OCI-LY1 (cell line): ENCODE data around the gene HNRNPA3.

Experiments
- EZH2 ChIP-seq: fragments of 200-600 bp; sonication (generic), shearing (Covaris generic); IDR thresholded peaks from 2 replicates; pipeline ENCODE4 v1.8.0; 2017; ENCODE audit warnings: borderline replicate concordance, mixed run types, mild to moderate bottlenecking, antibody characterized with exemption, low read length, moderate library complexity, mixed read lengths
- TF ChIP-seq, protein P1 (sequence below): fragments of 200-600 bp; sonication (generic), shearing (Covaris generic); IDR thresholded peaks from 2 replicates; pipeline ENCODE4 v1.5.1; 2017; ENCODE audit warnings: mild to moderate bottlenecking, antibody characterized with exemption, low read length, moderate library complexity, mixed read lengths

DNA sequence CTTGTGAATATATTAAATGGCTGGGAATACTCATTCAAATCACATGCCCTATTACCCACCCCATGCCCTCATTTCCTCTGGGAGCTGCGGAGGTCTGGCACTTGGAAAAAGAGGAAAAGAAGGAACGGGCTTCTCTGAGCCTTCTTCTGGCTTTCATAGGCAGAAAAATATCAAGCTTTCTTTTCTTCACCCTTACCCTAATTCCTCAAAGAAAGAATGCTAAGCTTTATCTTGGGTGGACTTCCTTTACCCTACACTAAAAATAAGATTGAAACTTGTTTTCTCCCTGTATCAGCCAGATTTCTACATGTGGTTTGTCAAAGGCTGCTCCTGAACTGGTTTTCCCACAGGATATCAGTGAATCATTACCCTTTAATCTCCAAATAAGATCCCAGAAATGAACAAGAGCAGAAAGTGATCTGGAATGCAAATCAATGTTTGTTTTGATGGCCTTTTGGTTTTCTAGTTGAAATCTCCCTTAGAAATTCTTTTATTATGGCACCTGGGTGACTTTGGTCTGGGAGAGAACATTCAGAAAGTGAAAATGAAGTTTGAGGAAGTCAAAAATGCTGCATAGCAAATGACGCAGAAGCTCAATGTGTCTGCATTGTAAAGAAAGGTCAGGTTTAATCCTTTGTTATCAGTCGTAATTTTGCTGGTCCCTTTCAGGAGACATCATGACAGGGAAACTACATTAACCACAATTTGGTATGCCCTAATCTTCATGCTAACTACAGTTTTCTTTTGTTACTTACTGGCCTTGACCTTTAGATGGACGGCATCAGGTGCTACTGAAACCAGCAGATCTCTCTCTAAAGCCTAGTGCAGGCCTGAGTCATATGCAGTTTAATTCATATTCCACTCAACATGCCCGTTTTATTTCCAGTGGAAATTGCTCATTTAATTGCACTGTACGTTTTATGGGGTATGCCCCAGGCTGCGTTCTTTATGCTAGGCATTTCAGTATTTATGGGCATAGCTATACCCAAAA, 46.6 kb upstream of the HNRNPA3 start:
- TF ChIP-seq, protein P1, sequence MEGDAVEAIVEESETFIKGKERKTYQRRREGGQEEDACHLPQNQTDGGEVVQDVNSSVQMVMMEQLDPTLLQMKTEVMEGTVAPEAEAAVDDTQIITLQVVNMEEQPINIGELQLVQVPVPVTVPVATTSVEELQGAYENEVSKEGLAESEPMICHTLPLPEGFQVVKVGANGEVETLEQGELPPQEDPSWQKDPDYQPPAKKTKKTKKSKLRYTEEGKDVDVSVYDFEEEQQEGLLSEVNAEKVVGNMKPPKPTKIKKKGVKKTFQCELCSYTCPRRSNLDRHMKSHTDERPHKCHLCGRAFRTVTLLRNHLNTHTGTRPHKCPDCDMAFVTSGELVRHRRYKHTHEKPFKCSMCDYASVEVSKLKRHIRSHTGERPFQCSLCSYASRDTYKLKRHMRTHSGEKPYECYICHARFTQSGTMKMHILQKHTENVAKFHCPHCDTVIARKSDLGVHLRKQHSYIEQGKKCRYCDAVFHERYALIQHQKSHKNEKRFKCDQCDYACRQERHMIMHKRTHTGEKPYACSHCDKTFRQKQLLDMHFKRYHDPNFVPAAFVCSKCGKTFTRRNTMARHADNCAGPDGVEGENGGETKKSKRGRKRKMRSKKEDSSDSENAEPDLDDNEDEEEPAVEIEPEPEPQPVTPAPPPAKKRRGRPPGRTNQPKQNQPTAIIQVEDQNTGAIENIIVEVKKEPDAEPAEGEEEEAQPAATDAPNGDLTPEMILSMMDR: no peak
- no peak for TF ChIP-seq EZH2
